WTC11 (cell line): ENCODE measurements around the gene TXNIP. TPM values are rescaled to one million over a fixed set of nuclear protein-coding genes. Genes with fewer than 3 reads are reported as not detected.
A peak's percentile ranks its signal among the peaks of the same experiment; 100 is the strongest.

Experiments
- ATAC-seq: fragments of 200-7000 bp; cut with Tn5 transposase; 2 replicates; pipeline ENCODE4 v1.10.0; 2021; ENCODE audit warnings: mild to moderate bottlenecking, moderate library complexity
- CTCF ChIA-PET: fragments of 300-600 bp; sonication (Branson Sonifier 250); formaldehyde crosslinking; loops from one replicate; lab custom pipeline; 2021; ENCODE audit warnings: antibody characterized with exemption; lab: Charles Lee
- POLR2A ChIA-PET: fragments of 350-600 bp; sonication (Branson Sonifier 250); formaldehyde crosslinking; loops from one replicate; lab custom pipeline; 2021; ENCODE audit warnings: antibody characterized with exemption; lab: Charles Lee
- DNase-seq: peaks from one replicate; pipeline ENCODE4 v3.0.0; 2021; ENCODE audit warnings: low spot score
- H3K27ac Mint-ChIP-seq: 2 replicates; pipeline ENCODE4 v1.8.0; 2021; ENCODE audit warnings: mixed read lengths
- H3K27me3 Mint-ChIP-seq: 2 replicates; pipeline ENCODE4 v1.8.0; 2021; ENCODE audit warnings: low read depth, mild to moderate bottlenecking, moderate library complexity, mixed read lengths
- H3K36me3 Mint-ChIP-seq: 2 replicates; pipeline ENCODE4 v1.8.0; 2021; ENCODE audit warnings: mixed read lengths
- H3K4me1 Mint-ChIP-seq: 2 replicates; pipeline ENCODE4 v1.8.0; 2022; ENCODE audit warnings: mixed read lengths
- H3K4me3 Mint-ChIP-seq: 2 replicates; pipeline ENCODE4 v1.8.0; 2021; ENCODE audit warnings: mild to moderate bottlenecking, moderate library complexity, mixed read lengths
- H3K9me3 Mint-ChIP-seq: 2 replicates; pipeline ENCODE4 v1.8.0; 2021; ENCODE audit warnings: mixed read lengths
- CREM ChIP-seq: sonication (generic); formaldehyde crosslinking; IDR thresholded peaks from 2 replicates; pipeline ENCODE4 v1.8.1; 2022; ENCODE audit warnings: mild to moderate bottlenecking, missing genetic modification reagents, moderate library complexity
- FOXJ3 ChIP-seq: sonication (generic); formaldehyde crosslinking; IDR thresholded peaks from 2 replicates; pipeline ENCODE4 v1.9.0; 2021; ENCODE audit warnings: missing genetic modification reagents, mild to moderate bottlenecking, borderline replicate concordance
- FOXK1 ChIP-seq: sonication (generic); formaldehyde crosslinking; IDR thresholded peaks from 2 replicates; pipeline ENCODE4 v1.8.0; 2022; ENCODE audit warnings: mild to moderate bottlenecking, moderate library complexity, missing genetic modification reagents
- IRF2 ChIP-seq: sonication (generic); formaldehyde crosslinking; IDR thresholded peaks from 2 replicates; pipeline ENCODE4 v1.8.0; 2022; ENCODE audit warnings: low read depth, missing genetic modification reagents, borderline replicate concordance
- MYBL2 ChIP-seq: sonication (generic); formaldehyde crosslinking; IDR thresholded peaks from 2 replicates; pipeline ENCODE4 v1.8.1; 2023; ENCODE audit warnings: mild to moderate bottlenecking, moderate library complexity, missing genetic modification reagents
- RORB ChIP-seq: fragments of 250-450 bp; sonication (Bioruptor Pico); IDR thresholded peaks from 2 replicates; pipeline ENCODE4 v1.9.0; 2021; ENCODE audit warnings: mild to moderate bottlenecking
- USF2 ChIP-seq: sonication (generic); formaldehyde crosslinking; IDR thresholded peaks from 2 replicates; pipeline ENCODE4 v1.8.1; 2023; ENCODE audit warnings: mild to moderate bottlenecking, missing genetic modification reagents, moderate library complexity
- ZBTB21 ChIP-seq: sonication (generic); formaldehyde crosslinking; IDR thresholded peaks from 2 replicates; pipeline ENCODE4 v1.8.1; 2023; ENCODE audit warnings: mild to moderate bottlenecking, missing genetic modification reagents, borderline replicate concordance
- ZNF121 ChIP-seq: sonication (generic); formaldehyde crosslinking; IDR thresholded peaks from 2 replicates; pipeline ENCODE4 v1.8.0; 2023; ENCODE audit warnings: missing genetic modification reagents
- ZNF263 ChIP-seq: sonication (generic); formaldehyde crosslinking; IDR thresholded peaks from 2 replicates; pipeline ENCODE4 v1.8.1; 2022; ENCODE audit warnings: low read depth, mild to moderate bottlenecking, moderate library complexity, missing genetic modification reagents
- ZNF396 ChIP-seq: fragments of 250-450 bp; sonication (Bioruptor Pico); IDR thresholded peaks from 2 replicates; pipeline ENCODE4 v1.8.0; 2021; ENCODE audit warnings: mild to moderate bottlenecking, moderate library complexity, borderline replicate concordance
- ZNF425 ChIP-seq: fragments of 250-450 bp; sonication (Bioruptor Pico); conservative IDR thresholded peaks from 2 replicates; pipeline ENCODE4 v1.9.0; 2021; ENCODE audit warnings: mild to moderate bottlenecking
- total RNA-seq: library from RNA; stranded (reverse); gene quantifications from 3 replicates; pipeline ENCODE4 v1.2.3, GENCODE V29; 2021
- TF ChIP-seq, protein P1 (sequence below): fragments of 250-450 bp; sonication (Bioruptor Pico); IDR thresholded peaks from 2 replicates; pipeline ENCODE4 v1.9.0; 2021; ENCODE audit warnings: mild to moderate bottlenecking
- TF ChIP-seq, protein P2 (sequence below): sonication (generic); formaldehyde crosslinking; IDR thresholded peaks from 2 replicates; pipeline ENCODE4 v1.8.1; 2023; ENCODE audit warnings: mild to moderate bottlenecking, moderate library complexity, missing genetic modification reagents

The TXNIP gene
- total RNA-seq, 1 experiment from 2014 or later: 56.7 TPM

DNA sequence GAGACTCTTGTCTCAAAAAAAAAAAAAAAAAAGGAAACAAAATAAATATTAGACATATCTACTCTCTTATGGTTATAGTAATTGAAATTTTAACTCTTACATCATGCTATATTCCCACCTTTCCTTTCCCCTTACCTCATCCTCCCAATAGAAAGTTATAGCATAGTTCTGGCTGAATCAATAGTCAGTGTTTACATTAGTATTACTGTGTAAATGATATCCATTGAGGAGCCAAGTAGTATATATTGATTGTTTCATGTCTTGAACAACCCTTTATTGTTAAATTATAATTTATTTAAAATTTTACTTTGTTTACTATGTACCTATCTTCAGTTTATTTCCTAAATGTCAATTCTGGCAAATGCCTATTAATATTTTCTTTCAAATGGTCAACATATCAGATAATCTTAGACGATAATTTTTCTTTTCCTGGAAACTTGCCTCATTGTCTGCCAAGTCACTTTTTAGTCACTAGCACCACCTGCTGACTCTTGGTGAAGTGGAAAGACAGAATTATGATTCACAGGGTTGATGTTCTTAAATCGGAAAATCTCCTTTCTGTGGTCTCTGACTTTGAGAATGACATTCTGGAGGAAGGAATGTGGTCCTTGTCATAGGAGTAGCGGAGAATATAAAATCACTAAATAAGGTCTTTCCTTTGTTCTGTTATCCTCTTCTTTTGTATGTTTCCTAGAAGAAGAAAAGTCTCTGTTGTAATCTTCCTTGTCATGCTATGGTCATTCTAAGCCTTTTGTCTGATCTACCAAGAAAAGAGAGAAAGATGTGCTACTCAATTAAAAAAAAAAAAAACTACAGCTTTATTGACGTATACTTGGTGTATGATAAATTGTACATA lies 16.6 kb upstream of the TXNIP start (continued):
- no peak for TF ChIP-seq ZNF425
- TF ChIP-seq ZNF263 (CRISPR knock-in tag): no peak

DNA sequence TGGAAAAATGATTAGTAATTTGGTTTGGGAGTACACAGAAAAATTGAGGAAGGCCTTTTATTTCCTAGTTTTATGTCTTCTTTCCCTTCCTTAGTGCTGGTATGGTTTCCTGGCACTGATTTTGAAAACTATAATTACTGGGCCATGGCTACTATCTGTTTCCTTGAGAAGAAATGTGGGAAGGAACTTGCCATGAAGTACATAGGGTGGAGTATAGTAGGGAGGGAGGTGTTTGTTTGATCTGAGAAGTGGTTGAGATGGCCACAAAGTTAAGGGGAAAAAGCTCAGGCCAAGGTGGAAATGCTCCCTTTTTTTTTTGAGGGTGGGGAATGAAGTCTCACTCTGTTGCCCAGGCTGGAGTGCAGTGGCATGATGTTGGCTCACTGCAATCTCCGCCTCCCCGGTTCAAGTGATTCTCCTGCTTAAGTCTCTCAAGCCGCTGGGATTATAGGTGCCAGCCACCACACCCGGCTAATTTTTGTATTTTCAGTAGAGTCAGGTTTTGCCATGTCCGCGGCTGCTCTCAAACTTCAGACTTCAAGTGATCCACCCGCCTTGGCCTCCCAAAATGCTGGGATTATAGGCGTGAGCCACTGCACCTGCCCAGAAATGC lies 13.9 kb upstream of the TXNIP start:
- Mint-ChIP-seq H3K27ac (no peak overlapping the region), H3K27me3 (no peaks in the 10 kb centered on the region; the same call in 1 of the 2 replicates), H3K9me3 (no peaks in the 10 kb centered on the region), H3K4me1 (no peaks in the 10 kb centered on the region), H3K36me3 (no peaks in the 10 kb centered on the region), H3K4me3 (no peak overlapping the region)
- no peak for ATAC-seq
- no peak for DNase-seq
- TF ChIP-seq CREM (CRISPR knock-in tag) (no peak), FOXJ3 (no peak), RORB (no peak), FOXK1 (CRISPR knock-in tag) (no peak)
- TF ChIP-seq, protein P1, sequence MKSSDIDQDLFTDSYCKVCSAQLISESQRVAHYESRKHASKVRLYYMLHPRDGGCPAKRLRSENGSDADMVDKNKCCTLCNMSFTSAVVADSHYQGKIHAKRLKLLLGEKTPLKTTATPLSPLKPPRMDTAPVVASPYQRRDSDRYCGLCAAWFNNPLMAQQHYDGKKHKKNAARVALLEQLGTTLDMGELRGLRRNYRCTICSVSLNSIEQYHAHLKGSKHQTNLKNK (CRISPR knock-in tag): no peak
- TF ChIP-seq, protein P2, sequence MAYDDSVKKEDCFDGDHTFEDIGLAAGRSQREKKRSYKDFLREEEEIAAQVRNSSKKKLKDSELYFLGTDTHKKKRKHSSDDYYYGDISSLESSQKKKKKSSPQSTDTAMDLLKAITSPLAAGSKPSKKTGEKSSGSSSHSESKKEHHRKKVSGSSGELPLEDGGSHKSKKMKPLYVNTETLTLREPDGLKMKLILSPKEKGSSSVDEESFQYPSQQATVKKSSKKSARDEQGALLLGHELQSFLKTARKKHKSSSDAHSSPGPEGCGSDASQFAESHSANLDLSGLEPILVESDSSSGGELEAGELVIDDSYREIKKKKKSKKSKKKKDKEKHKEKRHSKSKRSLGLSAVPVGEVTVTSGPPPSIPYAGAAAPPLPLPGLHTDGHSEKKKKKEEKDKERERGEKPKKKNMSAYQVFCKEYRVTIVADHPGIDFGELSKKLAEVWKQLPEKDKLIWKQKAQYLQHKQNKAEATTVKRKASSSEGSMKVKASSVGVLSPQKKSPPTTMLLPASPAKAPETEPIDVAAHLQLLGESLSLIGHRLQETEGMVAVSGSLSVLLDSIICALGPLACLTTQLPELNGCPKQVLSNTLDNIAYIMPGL (CRISPR knock-in tag): no peak
- ChIA-PET POLR2A (interaction anchor here (0.6 kb wide), 2 partner anchors 25 to 152 kb away, joined by 4 read pairs; partner anchors contain the start of gene PIAS3), CTCF (interaction anchor here (2.1 to 3.0 kb wide), 2 partner anchors 33 to 165 kb away, joined by 9 to 29 read pairs; partner anchors contain the start of gene NUDT17)

- ATAC-seq: no peak
- ChIA-PET POLR2A (interaction anchor here (1.1 kb wide), 1 partner anchor 31 kb away, joined by 6 read pairs; no protein-coding TSS in a partner anchor), CTCF (interaction anchor here (0.6 to 3.5 kb wide), 32 partner anchors 9 to 203 kb away, joined by 3 to 52 read pairs (median 6); partner anchors contain the start of genes ANKRD34A, ANKRD35, HJV and LIX1L)
- H3K4me1 Mint-ChIP-seq: no peaks in the 10 kb centered on the region
- H3K4me3 Mint-ChIP-seq: no peak overlapping the region
- H3K27ac Mint-ChIP-seq: no peak overlapping the region
- TF ChIP-seq ZNF396 (no peak), IRF2 (no peak), ZNF121 (CRISPR knock-in tag) (peak; percentile 23; the same call in 1 of the 2 replicates), USF2 (CRISPR knock-in tag) (no peak), MYBL2 (no peak), ZBTB21 (CRISPR knock-in tag) (no peak)
- H3K9me3 Mint-ChIP-seq: no peaks in the 10 kb centered on the region
- DNase-seq: no peak
- no peaks in the 10 kb centered on the region for H3K27me3 Mint-ChIP-seq
- H3K36me3 Mint-ChIP-seq: no peaks in the 10 kb centered on the region
These were observed 11.2 kb upstream of the TXNIP start for GRCh38 chr1:146007489-146008133.
